Gastrocnemius medialis (tissue), 4 donors: ENCODE data around the gene VEZT. TPM values are rescaled to one million over a fixed set of nuclear protein-coding genes. Genes with fewer than 3 reads are reported as not detected.

Experiments used
- ATAC-seq, 2 donors: fragments of 150-250 bp; one replicate each; pipeline ENCODE4 v1.9.1; 2016
- DNase-seq, 2 donors: peaks; one replicate each; pipeline ENCODE4 v3.0.0-alpha.2; 2019
- H3K27ac ChIP-seq, 4 donors: fragments of 200-600 bp; sonication (generic); 1 replicate in 1 of 4; 2 replicates in 3 of 4; pipeline ENCODE4 v1.5.1; 2016 to 2018; ENCODE audit warnings: mild to moderate bottlenecking in 2 of 4, moderate library complexity in 1 of 4
- H3K27me3 ChIP-seq, 3 donors: fragments of 200-600 bp; sonication (generic) in 2 of 3; 1 replicate in 1 of 3; 2 replicates in 2 of 3; pipeline versions ENCODE4 v1.5.1 to v1.6.0; 2016 to 2019; ENCODE audit warnings: mild to moderate bottlenecking in 1 of 3, moderate library complexity in 1 of 3
- H3K36me3 ChIP-seq, 2 donors: fragments of 200-600 bp; sonication (generic) in 1 of 2; one replicate each; pipeline ENCODE4 v1.5.1; 2017 to 2018
- H3K4me1 ChIP-seq, 2 donors: fragments of 200-600 bp; sonication (generic) in 1 of 2; one replicate each; pipeline ENCODE4 v1.5.1; 2016 to 2017; ENCODE audit warnings: mild to moderate bottlenecking in 2 of 2
- H3K4me3 ChIP-seq, 4 donors: fragments of 200-600 bp; sonication (generic) in 3 of 4; 1 replicate in 1 of 4; 2 replicates in 3 of 4; pipeline ENCODE4 v1.5.1; 2016 to 2019; ENCODE audit warnings: mild to moderate bottlenecking in 2 of 4
- H3K9me3 ChIP-seq, 3 donors: fragments of 200-600 bp; sonication (generic) in 2 of 3; 1 replicate in 1 of 3; 2 replicates in 2 of 3; pipeline ENCODE4 v1.5.1; 2016 to 2019
- CTCF ChIP-seq, 5 experiments: fragments of 450-650 bp in 3 of 5; fragments of 200-600 bp in 2 of 5; sonication (generic) in 2 of 5; IDR thresholded peaks in 4 of 5; conservative IDR thresholded peaks in 1 of 5; 1 replicate in 4 of 5; 2 replicates in 1 of 5; pipeline ENCODE4 v1.5.1; 2016 to 2019; ENCODE audit warnings: antibody characterized with exemption in 5 of 5, mild to moderate bottlenecking in 3 of 5, moderate library complexity in 3 of 5
- POLR2A ChIP-seq, 2 donors: fragments of 450-650 bp; IDR thresholded peaks; one replicate each; pipeline ENCODE4 v1.6.1; 2017; ENCODE audit warnings: antibody characterized with exemption in 2 of 2, mild to moderate bottlenecking in 2 of 2, moderate library complexity in 2 of 2
- in situ Hi-C, 4 donors: fragments of 200-750 bp; cut with MboI; loops; one replicate each; pipeline versions ENCODE4 v1.15.0 to v1.8.0; 2017; ENCODE audit warnings: low sequenced_read_pairs in 4 of 4
- intact Hi-C: fragments of 100-400 bp; cut with DNase I; formaldehyde crosslinking; loops from one replicate; pipeline ENCODE4 v1.15.1; 2023; ENCODE audit warnings: low total_unique reads
- microRNA counts, 2 donors: library from miRNA; unstranded; fragments of <30 nt; microRNA quantifications; one replicate each; lab custom pipeline; 2016
- microRNA-seq, 2 donors: library from miRNA; unstranded; fragments of <30 nt; microRNA quantifications; one replicate each; pipeline ENCODE4, GENCODE V29; 2016; ENCODE audit warnings: borderline replicate concordance in 2 of 2
- total RNA-seq, 4 donors: library from RNA; depleted of rRNA; stranded (reverse); fragments of >200 nt; gene quantifications; one replicate each; pipeline versions ENCODE4 v1.1.0 to v1.2.3, GENCODE V29; 2016

The VEZT gene
- total RNA-seq, 4 donors from 2014 or later, result 100 to 131 (median 118) TPM

- TF ChIP-seq CTCF (IDR thresholded peaks at IDR 0.05 in 4 of 5, conservative IDR thresholded peaks at IDR 0.05 in 1 of 5), result no peak
- TF ChIP-seq POLR2A (IDR thresholded peaks at IDR 0.05), result no peak
- in situ Hi-C loops, result no loop called here
- Histone ChIP-seq H3K27me3 (no peaks in the 10 kb centered on the region), H3K9me3 (no peaks in the 10 kb centered on the region), H3K4me3 (no peak overlapping the region), H3K36me3 (no peaks in the 10 kb centered on the region), H3K4me1 (peaks cover 0 to 7% of the 10 kb centered on the region in 2 donors), H3K27ac (no peak overlapping the region)
- no peak for DNase-seq
- no peak for ATAC-seq
- intact Hi-C loops, result loop anchor here (5.0 kb wide), 1 partner anchor 45 kb away; no protein-coding TSS in a partner anchor
Measured at GRCh38 chr12:95342008-95342407, 124.4 kb downstream of the VEZT start.

GRCh38 chr12:95343461-95344230, 126.0 kb downstream of the VEZT start:
- H3K27me3 ChIP-seq, result no peaks in the 10 kb centered on the region
- in situ Hi-C loops, result no loop called here
- no peak overlapping the region for H3K27ac ChIP-seq
- H3K36me3 ChIP-seq, result no peaks in the 10 kb centered on the region
- H3K4me1 ChIP-seq, result peaks cover 0 to 7% of the 10 kb centered on the region in 2 donors
- ATAC-seq, result no peak
- H3K4me3 ChIP-seq, result no peak overlapping the region
- H3K9me3 ChIP-seq, result no peaks in the 10 kb centered on the region
- intact Hi-C loops, result loop anchor here (5.0 kb wide), 1 partner anchor 44 kb away; no protein-coding TSS in a partner anchor
- DNase-seq, result no peak
- no peak for TF ChIP-seq POLR2A (IDR thresholded peaks at IDR 0.05)
- no peak for TF ChIP-seq CTCF (IDR thresholded peaks at IDR 0.05 in 4 of 5, conservative IDR thresholded peaks at IDR 0.05 in 1 of 5)

DNA sequence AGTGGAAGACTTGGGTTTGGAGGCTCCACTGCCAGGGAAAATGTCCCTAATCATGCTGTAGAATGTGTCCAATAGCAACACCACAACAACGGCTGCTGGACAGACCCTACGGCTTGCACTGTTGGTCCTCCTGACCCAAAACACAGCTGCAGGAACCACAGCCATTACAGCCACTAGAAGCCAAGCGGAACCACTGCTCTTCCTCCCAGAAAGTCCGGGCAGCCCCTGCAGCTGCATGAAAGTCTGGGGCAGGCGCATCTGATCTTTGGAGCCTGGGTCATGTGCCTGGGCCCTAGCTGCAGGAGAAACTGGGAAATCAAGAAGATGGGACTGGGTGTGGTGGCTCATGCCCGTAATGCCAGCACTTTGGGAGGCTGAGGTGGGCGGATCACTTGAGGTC, 131.7 kb downstream of the VEZT start:
- in situ Hi-C loops, result no loop called here
- no peak for TF ChIP-seq CTCF (IDR thresholded peaks at IDR 0.05 in 4 of 5, conservative IDR thresholded peaks at IDR 0.05 in 1 of 5)
- TF ChIP-seq POLR2A (IDR thresholded peaks at IDR 0.05), result no peak
- Histone ChIP-seq H3K27ac (no peak overlapping the region), H3K4me3 (no peak overlapping the region), H3K36me3 (no peaks in the 10 kb centered on the region), H3K27me3 (no peaks in the 10 kb centered on the region), H3K9me3 (no peaks in the 10 kb centered on the region), H3K4me1 (peaks cover 0 to 5% of the 10 kb centered on the region in 2 donors)
- ATAC-seq (no peak), DNase-seq (no peak)
- intact Hi-C loops, result no loop called here

- peak in 1 of 2 donors; percentile 13 for DNase-seq
- Histone ChIP-seq H3K36me3 (no peaks in the 10 kb centered on the region), H3K27ac (no peak overlapping the region), H3K4me1 (peaks cover 0 to 5% of the 10 kb centered on the region in 2 donors), H3K4me3 (no peak overlapping the region), H3K27me3 (no peaks in the 10 kb centered on the region), H3K9me3 (no peaks in the 10 kb centered on the region)
- intact Hi-C loops (no loop called here), in situ Hi-C loops (no loop called here)
- no peak for ATAC-seq
- TF ChIP-seq POLR2A (IDR thresholded peaks at IDR 0.05), result no peak
- no peak for TF ChIP-seq CTCF (IDR thresholded peaks at IDR 0.05 in 4 of 5, conservative IDR thresholded peaks at IDR 0.05 in 1 of 5)
Measured at GRCh38 chr12:95351748-95352147, 134.1 kb downstream of the VEZT start.

MicroRNA genes within 50 kb of the gene (microRNA counts, 767-probe panel; counts per million panel counts)
- microRNA hsa-miR-331-3p (lab: Ali Mortazavi, UCI), result 356 to 448 counts per million in 2 donors
- 356 to 448 counts per million in 2 donors for microRNA hsa-miR-331-5p (lab: Ali Mortazavi, UCI)

Small RNAs within 50 kb of the gene (microRNA-seq; reads per million reads assigned to microRNA genes)
- gene MIR331, result 82.8 to 98.2 reads per million in 2 donors
- 0 reads per million in 2 donors for gene MIR3685

Other genes with a start within 250 kb of the VEZT start
- gene NDUFA12, start 214.1 kb upstream of the VEZT start, total RNA-seq, result 100 to 1,000 TPM; 225 to 382 (median 356) TPM
- 10 to 100 TPM; 16.2 to 48.8 (median 22.5) TPM for gene NR2C1, start 144.2 kb upstream of the VEZT start, total RNA-seq
- gene FGD6, start 340 bp upstream of the VEZT start, total RNA-seq, result 1 to 10 TPM; 2.9 to 8.4 (median 4.4) TPM